A673 (cell line): ENCODE results near the gene CALU. TPM values are rescaled to one million over a fixed set of nuclear protein-coding genes. Genes with fewer than 3 reads are reported as not detected.

Experiments used
- Bru-seq: library from RNA; stranded (reverse); fragments of 400-500 nt; gene quantifications from one replicate; lab custom pipeline; 2021; lab: Mats Ljungman, UMichigan
- BruChase-seq, 2 experiments: library from RNA; stranded (reverse); fragments of 400-500 nt; gene quantifications; one replicate each; lab custom pipeline; 2021; lab: Mats Ljungman, UMichigan
- BruUV-seq: library from RNA; stranded (reverse); fragments of 400-500 nt; replicated peaks from 2 replicates; lab custom pipeline; 2021; lab: Mats Ljungman, UMichigan
- CTCF ChIA-PET: fragments of 300-600 bp; sonication (Branson Sonifier 250); formaldehyde crosslinking; loops from one replicate; lab custom pipeline; 2022; ENCODE audit warnings: antibody characterized with exemption; lab: Charles Lee
- POLR2A ChIA-PET: fragments of 300-600 bp; sonication (Branson Sonifier 250); formaldehyde crosslinking; loops from one replicate; lab custom pipeline; 2022; ENCODE audit warnings: antibody characterized with exemption; ENCODE audit not compliant: low non-redundant PET; lab: Charles Lee
- DNase-seq: peaks from one replicate; pipeline ENCODE4 v3.0.0-alpha.2; 2015; ENCODE audit warnings: low spot score
- H3K27ac ChIP-seq: fragments of 200-600 bp; sonication (generic); 2 replicates; pipeline ENCODE4 v1.5.1; 2016; ENCODE audit warnings: mixed run types, low read depth, mild to moderate bottlenecking, mixed read lengths, antibody characterized with exemption, low read length; ENCODE audit not compliant: poor library complexity, severe bottlenecking
- H3K27me3 ChIP-seq: fragments of 200-600 bp; sonication (generic); replicated peaks from 2 replicates; pipeline ENCODE4 v1.6.1; 2017; ENCODE audit warnings: mixed run types, low read depth, mild to moderate bottlenecking, mixed read lengths, antibody characterized with exemption, low read length; ENCODE audit not compliant: insufficient read depth, poor library complexity
- H3K36me3 ChIP-seq: fragments of 200-600 bp; sonication (generic); 2 replicates; pipeline ENCODE4 v1.6.1; 2016; ENCODE audit warnings: mixed run types, mild to moderate bottlenecking, mixed read lengths, antibody characterized with exemption, low read length; ENCODE audit not compliant: insufficient read depth, poor library complexity, severe bottlenecking
- H3K4me1 ChIP-seq: fragments of 200-600 bp; sonication (generic); 2 replicates; pipeline ENCODE4 v1.6.1; 2017; ENCODE audit warnings: mixed run types, mild to moderate bottlenecking, mixed read lengths, antibody characterized with exemption, low read length; ENCODE audit not compliant: insufficient read depth, poor library complexity, severe bottlenecking
- H3K4me3 ChIP-seq: fragments of 200-600 bp; sonication (generic); 2 replicates; pipeline ENCODE4 v1.5.1; 2016; ENCODE audit warnings: low read depth, mixed run types, mild to moderate bottlenecking, mixed read lengths, low read length; ENCODE audit not compliant: poor library complexity, severe bottlenecking
- H3K9me3 ChIP-seq: fragments of 200-600 bp; sonication (generic); 2 replicates; pipeline ENCODE4 v1.6.1; 2016; ENCODE audit warnings: mixed run types, low read depth, mild to moderate bottlenecking, mixed read lengths, antibody characterized with exemption, low read length; ENCODE audit not compliant: poor library complexity, severe bottlenecking
- EZH2 ChIP-seq: fragments of 200-600 bp; sonication (generic); IDR thresholded peaks from 2 replicates; pipeline ENCODE4 v1.6.1; 2017; ENCODE audit warnings: borderline replicate concordance, low read depth, mild to moderate bottlenecking, mixed read lengths, antibody characterized with exemption, low read length; ENCODE audit not compliant: poor library complexity, severe bottlenecking
- intact Hi-C: fragments of 100-400 bp; cut with micrococcal nuclease; formaldehyde crosslinking; loops from one replicate; pipeline ENCODE4 v1.10.0; 2022; ENCODE audit not compliant: unreplicated experiment
- long read RNA-seq: library from polyadenylated mRNA; stranded (forward); transcript quantifications from one replicate; pipeline ENCODE4 v2.0.0, GENCODE V29; 2022
- total RNA-seq: library from RNA; stranded (reverse); gene quantifications from 2 replicates; pipeline ENCODE4 v1.2.3, GENCODE V29; 2021
- TF ChIP-seq, protein P1 (sequence below): fragments of 300-800, 200-600 bp; sonication (generic); conservative IDR thresholded peaks from 2 replicates; pipeline ENCODE4 v1.5.1; 2017; ENCODE audit warnings: low read depth, mild to moderate bottlenecking, antibody characterized with exemption, low read length, moderate library complexity, mixed read lengths

CALU gene
- 161 and 162 TPM in 2 replicates for total RNA-seq
- percentile 94 among the genes with signal in this experiment for Bru-seq, nascent RNA
- percentile 95 among the genes with signal in this experiment for BruChase-seq, experiment 1, labeled RNA remaining after a 2-hour chase
- percentile 97 among the genes with signal in this experiment for BruChase-seq, experiment 2, labeled RNA remaining after a 6-hour chase
- long read RNA-seq, full-length matches to known transcripts = 742 of 807 reads
- long read RNA-seq, partial matches to known transcripts = 34 of 807 reads
- long read RNA-seq, other reads (novel, unspliced or antisense) = 31 of 807 reads

DNA sequence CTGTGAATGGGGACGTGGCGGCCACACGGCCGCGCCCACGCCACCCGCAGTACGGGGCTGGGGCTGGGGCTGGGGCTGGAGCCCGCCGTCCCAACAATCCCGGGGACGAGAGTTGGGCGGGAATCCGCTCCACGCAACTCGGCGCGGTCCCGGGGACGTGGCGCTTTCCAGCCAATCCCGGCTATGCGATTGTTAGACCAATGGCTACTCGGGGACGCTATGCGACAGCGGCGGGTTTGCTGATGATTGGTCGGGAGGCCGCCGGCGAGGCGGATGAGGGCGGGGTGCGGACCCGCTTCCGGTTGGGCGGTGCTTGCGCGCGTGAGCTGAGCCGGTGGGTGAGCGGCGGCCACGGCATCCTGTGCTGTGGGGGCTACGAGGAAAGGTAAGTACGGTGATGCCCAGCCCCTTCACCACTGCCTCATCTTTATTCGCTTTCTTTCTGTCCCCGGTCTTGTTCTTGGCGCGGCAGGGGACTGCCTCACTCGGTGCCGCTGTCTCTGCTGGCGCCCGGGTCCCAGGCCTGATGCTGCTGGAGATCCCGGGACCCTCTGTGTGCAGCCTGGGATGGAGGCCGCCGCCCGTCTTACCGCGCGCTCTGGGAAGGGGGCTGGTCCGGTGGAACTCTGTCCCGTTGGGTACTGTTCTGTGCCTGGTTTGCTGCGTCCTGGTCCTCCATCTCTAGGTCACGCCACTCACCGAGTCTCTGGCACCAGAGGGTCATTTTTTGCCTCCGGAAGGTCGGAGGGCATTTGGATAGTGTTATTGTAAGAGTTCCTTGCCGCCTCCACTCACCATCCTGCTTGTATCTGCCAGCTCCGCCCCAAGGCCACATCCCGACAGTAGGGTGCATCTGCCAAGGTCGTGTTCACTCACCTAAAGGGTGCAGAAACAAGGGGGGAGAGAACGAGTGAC, at the start of gene CALU:
Gene CALU, plus strand, starts transcription at position 312 of the 915 bp plus-strand sequence. CDS start 9,225 bp downstream, outside the sequence.
- ChIA-PET POLR2A (interaction anchor here (0.6 kb wide), 1 partner anchor 15 kb away, joined by 3 read pairs; no protein-coding TSS in a partner anchor), CTCF (no interaction called here)
- intact Hi-C loops = no loop called here
- peak within 1 kb of the TSS; percentile 96 for H3K4me3 ChIP-seq
- H3K27me3 ChIP-seq = no peaks in the 10 kb centered on the region
- H3K4me1 ChIP-seq = peaks cover 22% of the 10 kb centered on the region
- H3K9me3 ChIP-seq = no peaks in the 10 kb centered on the region
- DNase-seq = peak; percentile 98
- no peak for TF ChIP-seq EZH2
- TF ChIP-seq, protein P1, sequence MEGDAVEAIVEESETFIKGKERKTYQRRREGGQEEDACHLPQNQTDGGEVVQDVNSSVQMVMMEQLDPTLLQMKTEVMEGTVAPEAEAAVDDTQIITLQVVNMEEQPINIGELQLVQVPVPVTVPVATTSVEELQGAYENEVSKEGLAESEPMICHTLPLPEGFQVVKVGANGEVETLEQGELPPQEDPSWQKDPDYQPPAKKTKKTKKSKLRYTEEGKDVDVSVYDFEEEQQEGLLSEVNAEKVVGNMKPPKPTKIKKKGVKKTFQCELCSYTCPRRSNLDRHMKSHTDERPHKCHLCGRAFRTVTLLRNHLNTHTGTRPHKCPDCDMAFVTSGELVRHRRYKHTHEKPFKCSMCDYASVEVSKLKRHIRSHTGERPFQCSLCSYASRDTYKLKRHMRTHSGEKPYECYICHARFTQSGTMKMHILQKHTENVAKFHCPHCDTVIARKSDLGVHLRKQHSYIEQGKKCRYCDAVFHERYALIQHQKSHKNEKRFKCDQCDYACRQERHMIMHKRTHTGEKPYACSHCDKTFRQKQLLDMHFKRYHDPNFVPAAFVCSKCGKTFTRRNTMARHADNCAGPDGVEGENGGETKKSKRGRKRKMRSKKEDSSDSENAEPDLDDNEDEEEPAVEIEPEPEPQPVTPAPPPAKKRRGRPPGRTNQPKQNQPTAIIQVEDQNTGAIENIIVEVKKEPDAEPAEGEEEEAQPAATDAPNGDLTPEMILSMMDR = no peak
- peak within 1 kb of the TSS; percentile 86 for H3K27ac ChIP-seq
- H3K36me3 ChIP-seq = no peaks in the 10 kb centered on the region
- no TSS peak for BruUV-seq

DNA sequence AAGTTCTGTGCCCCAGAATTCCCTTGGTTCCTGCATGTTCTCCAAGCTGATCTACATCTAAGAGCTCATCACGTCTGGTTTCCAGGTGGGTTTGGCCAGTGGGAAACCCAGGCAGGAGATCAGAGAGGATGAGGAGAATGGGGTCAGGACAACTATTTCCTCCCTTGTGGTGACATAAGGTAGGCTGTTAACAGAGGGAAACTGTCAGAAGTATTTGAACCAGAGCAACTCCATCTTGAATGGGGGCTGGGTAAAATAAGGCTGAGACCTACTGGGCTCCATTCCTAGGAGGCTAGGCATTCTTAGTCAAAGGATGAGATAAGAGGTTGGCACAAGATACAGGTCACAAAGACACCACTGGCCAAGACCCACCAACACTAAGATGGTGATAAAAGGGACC, 47.9 kb upstream of the CALU start:
- POLR2A ChIA-PET = no interaction called here
- no peaks in the 10 kb centered on the region for H3K36me3 ChIP-seq
- no TSS peak for BruUV-seq

DNA sequence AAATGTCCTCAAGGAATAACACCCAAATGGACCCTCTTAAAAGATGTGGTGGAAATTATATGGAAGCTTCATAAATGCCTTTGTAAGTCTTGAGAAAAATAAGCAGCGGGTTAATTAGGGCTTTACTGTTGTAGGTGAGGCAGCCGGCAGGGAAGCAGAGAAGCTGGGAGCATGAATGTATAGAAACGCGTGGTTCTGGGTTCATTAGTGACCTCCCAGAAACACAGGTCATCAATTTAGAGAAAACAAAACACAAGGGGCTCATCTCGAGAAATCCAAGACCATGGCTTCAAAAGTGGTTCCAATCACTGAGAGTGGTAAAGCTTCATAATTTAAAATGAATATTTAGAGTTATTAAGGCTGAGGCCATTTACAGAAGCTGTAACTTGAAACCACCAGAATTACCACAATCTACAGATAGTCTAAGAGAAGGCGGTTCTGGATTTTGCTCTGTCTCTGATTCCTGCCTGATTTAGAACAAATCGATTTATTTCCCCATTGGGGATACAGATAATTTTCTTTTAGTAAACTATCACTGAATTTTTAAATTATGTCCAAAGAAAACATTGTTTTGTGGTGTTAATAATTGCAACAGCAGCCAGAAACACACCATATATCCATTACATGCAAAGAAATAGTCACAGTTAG, 46.4 kb upstream of the CALU start:
- Histone ChIP-seq H3K4me1 (peaks cover 5% of the 10 kb centered on the region), H3K9me3 (no peaks in the 10 kb centered on the region), H3K27me3 (no peaks in the 10 kb centered on the region), H3K4me3 (no peak overlapping the region), H3K36me3 (no peaks in the 10 kb centered on the region), H3K27ac (no peak overlapping the region)
- no TSS peak for BruUV-seq
- TF ChIP-seq, protein P1 = no peak
- no peak for TF ChIP-seq EZH2
- CTCF ChIA-PET = no interaction called here
- intact Hi-C loops = no loop called here
- POLR2A ChIA-PET = interaction anchor here (0.6 kb wide), 1 partner anchor 218 kb away, joined by 3 read pairs; no protein-coding TSS in a partner anchor
- DNase-seq = no peak

More for the DNA sequence above, 47.9 kb upstream of the CALU start:
- Histone ChIP-seq H3K27ac (no peak overlapping the region), H3K4me1 (peaks cover 5% of the 10 kb centered on the region), H3K27me3 (no peaks in the 10 kb centered on the region), H3K4me3 (no peak overlapping the region), H3K9me3 (no peaks in the 10 kb centered on the region)
- TF ChIP-seq, protein P1 = no peak
- TF ChIP-seq EZH2 = no peak
- intact Hi-C loops = no loop called here
- no peak for DNase-seq
- CTCF ChIA-PET = no interaction called here
